Liver (tissue), 9 donors: ENCODE measurements around the gene MED26. TPM values are rescaled to one million over a fixed set of nuclear protein-coding genes. Genes with fewer than 3 reads are reported as not detected.

Experiments
- DNase-seq: peaks from one replicate; pipeline ENCODE4 v3.0.0-alpha.2; 2017; ENCODE audit warnings: low spot score
- H3K27ac ChIP-seq, 2 donors: one replicate each; pipeline ENCODE4 v1.7.0; 2013; ENCODE audit warnings: inconsistent platforms in 2 of 2, low read length in 2 of 2, control low read depth in 1 of 2, low read depth in 1 of 2, mild to moderate bottlenecking in 1 of 2
- H3K27me3 ChIP-seq, 4 donors: one replicate each; pipeline versions ENCODE4 v1.6.1 to v1.7.0; 2013; ENCODE audit warnings: low read length in 3 of 4, inconsistent platforms in 1 of 4, mild to moderate bottlenecking in 1 of 4, moderate library complexity in 1 of 4; ENCODE audit not compliant: control insufficient read depth in 4 of 4, insufficient read depth in 4 of 4
- H3K36me3 ChIP-seq, 4 donors: one replicate each; pipeline versions ENCODE4 v1.6.1 to v1.7.0; 2013; ENCODE audit warnings: low read length in 3 of 4, mild to moderate bottlenecking in 3 of 4, low read depth in 1 of 4, moderate library complexity in 1 of 4; ENCODE audit not compliant: control insufficient read depth in 4 of 4, insufficient read depth in 3 of 4
- H3K4me1 ChIP-seq, 4 donors: one replicate each; pipeline versions ENCODE4 v1.6.1 to v1.7.0; 2013; ENCODE audit warnings: low read length in 3 of 4, mild to moderate bottlenecking in 3 of 4, moderate library complexity in 1 of 4; ENCODE audit not compliant: control insufficient read depth in 4 of 4, insufficient read depth in 4 of 4
- H3K4me3 ChIP-seq, 3 donors: one replicate each; pipeline versions ENCODE4 v1.6.1 to v1.7.0; 2013; ENCODE audit warnings: low read length in 3 of 3, control low read depth in 1 of 3, low read depth in 1 of 3, mild to moderate bottlenecking in 1 of 3
- H3K9ac ChIP-seq, 2 donors: one replicate each; pipeline ENCODE4 v1.7.0; 2013; ENCODE audit warnings: low read length in 2 of 2, mild to moderate bottlenecking in 2 of 2, moderate library complexity in 2 of 2, control low read depth in 1 of 2, low read depth in 1 of 2
- H3K9me3 ChIP-seq, 4 donors: one replicate each; pipeline versions ENCODE4 v1.6.1 to v1.7.0; 2013; ENCODE audit warnings: low read length in 3 of 4; ENCODE audit not compliant: control insufficient read depth in 4 of 4
- EGR1 ChIP-seq, 2 donors: IDR thresholded peaks; 2 replicates each; pipeline ENCODE4 v1.6.1; 2016 to 2018; ENCODE audit warnings: antibody characterized with exemption in 2 of 2, low read depth in 2 of 2
- GABPA ChIP-seq, 2 donors: IDR thresholded peaks in 1 of 2; conservative IDR thresholded peaks in 1 of 2; 2 replicates each; pipeline ENCODE4 v1.6.1; 2016; ENCODE audit warnings: antibody characterized with exemption in 2 of 2, mild to moderate bottlenecking in 1 of 2, moderate library complexity in 1 of 2
- HNF4A ChIP-seq, 2 donors: conservative IDR thresholded peaks; 2 replicates each; pipeline ENCODE4 v1.6.1; 2016; ENCODE audit warnings: antibody characterized with exemption in 2 of 2, mild to moderate bottlenecking in 2 of 2
- HNF4G ChIP-seq: IDR thresholded peaks from 2 replicates; pipeline ENCODE4 v1.6.1; 2016; ENCODE audit warnings: antibody characterized with exemption
- REST ChIP-seq: IDR thresholded peaks from 2 replicates; pipeline ENCODE4 v1.6.1; 2016; ENCODE audit warnings: antibody characterized with exemption, mild to moderate bottlenecking
- WGBS: extraction: QIAGEN DNeasy Blood & Tissue Kit; methylation state at CpG from one replicate; pipeline ENCODE4 v1.1.7; 2013; 5-methylcytosine and 5-hydroxymethylcytosine counted together
- polyA plus RNA-seq, 2 donors: library from polyadenylated mRNA; stranded (reverse) in 1 of 2; unstranded in 1 of 2; fragments of 200-250 nt in 1 of 2; fragments of >200 nt in 1 of 2; fragmentation: Nextera tagmentation in 1 of 2; extraction: Ambion mirVana in 1 of 2; gene quantifications; one replicate each; pipeline versions ENCODE4 v1.2.1 to v1.2.3, GENCODE V29; 2013 to 2015
- total RNA-seq, 2 donors: library from RNA; depleted of rRNA; stranded (reverse); fragments of >200 nt; gene quantifications; one replicate each; pipeline ENCODE4 v1.2.3, GENCODE V29; 2014
- TF ChIP-seq, protein P1 (sequence below): IDR thresholded peaks from 2 replicates; pipeline ENCODE4 v1.6.1; 2016; ENCODE audit warnings: antibody characterized with exemption
- TF ChIP-seq, protein P2 (sequence below): fragments of 150-350 bp; IDR thresholded peaks from 2 replicates; pipeline ENCODE4 v1.5.1; 2017; ENCODE audit warnings: improper control_type of control experiment, low read depth, low read length; ENCODE audit not compliant: missing input control
- donor health status: healthy.
- donor health status: healthy.
- donor health status: healthy.
- donor health status: healthy.
- donor health status: healthy.

MED26 gene
- total and polyA plus RNA-seq, 4 donors = 1.5 to 3.8 (median 3.2) TPM

DNA sequence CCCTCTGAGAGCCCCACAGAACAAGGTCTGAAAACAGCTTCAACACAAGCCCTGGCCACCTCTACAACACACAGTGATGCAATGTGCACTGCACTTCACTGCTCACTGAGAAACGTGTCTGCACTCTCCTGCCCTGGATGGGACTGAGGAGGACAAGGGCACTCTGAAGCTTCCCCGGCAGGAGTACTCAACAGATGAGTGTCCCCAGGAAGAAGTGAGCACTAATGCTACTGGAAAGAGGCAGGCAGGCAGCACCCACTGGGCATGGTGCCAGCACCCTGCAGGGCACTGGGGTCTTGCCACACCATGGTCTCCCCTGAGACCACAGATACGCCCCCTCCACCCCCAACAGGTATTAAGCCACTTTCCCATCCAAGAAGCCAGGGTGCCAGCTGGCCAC, 38.1 kb downstream of the MED26 start:
- Histone ChIP-seq H3K27me3 (no peaks in the 10 kb centered on the region), H3K9me3 (no peaks in the 10 kb centered on the region), H3K27ac (no peak overlapping the region), H3K9ac (no peak overlapping the region), H3K4me1 (peaks cover 2 to 43% (median 22%) of the 10 kb centered on the region in 4 donors), H3K36me3 (no peaks in the 10 kb centered on the region), H3K4me3 (no peak overlapping the region)
- WGBS = 79% methylated on average over 3 of the region's 3 CpGs
- no peak for DNase-seq
- TF ChIP-seq REST = no peak
- TF ChIP-seq, protein P1, sequence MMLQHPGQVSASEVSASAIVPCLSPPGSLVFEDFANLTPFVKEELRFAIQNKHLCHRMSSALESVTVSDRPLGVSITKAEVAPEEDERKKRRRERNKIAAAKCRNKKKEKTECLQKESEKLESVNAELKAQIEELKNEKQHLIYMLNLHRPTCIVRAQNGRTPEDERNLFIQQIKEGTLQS = no peak
- TF ChIP-seq, protein P2, sequence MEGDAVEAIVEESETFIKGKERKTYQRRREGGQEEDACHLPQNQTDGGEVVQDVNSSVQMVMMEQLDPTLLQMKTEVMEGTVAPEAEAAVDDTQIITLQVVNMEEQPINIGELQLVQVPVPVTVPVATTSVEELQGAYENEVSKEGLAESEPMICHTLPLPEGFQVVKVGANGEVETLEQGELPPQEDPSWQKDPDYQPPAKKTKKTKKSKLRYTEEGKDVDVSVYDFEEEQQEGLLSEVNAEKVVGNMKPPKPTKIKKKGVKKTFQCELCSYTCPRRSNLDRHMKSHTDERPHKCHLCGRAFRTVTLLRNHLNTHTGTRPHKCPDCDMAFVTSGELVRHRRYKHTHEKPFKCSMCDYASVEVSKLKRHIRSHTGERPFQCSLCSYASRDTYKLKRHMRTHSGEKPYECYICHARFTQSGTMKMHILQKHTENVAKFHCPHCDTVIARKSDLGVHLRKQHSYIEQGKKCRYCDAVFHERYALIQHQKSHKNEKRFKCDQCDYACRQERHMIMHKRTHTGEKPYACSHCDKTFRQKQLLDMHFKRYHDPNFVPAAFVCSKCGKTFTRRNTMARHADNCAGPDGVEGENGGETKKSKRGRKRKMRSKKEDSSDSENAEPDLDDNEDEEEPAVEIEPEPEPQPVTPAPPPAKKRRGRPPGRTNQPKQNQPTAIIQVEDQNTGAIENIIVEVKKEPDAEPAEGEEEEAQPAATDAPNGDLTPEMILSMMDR = no peak

DNA sequence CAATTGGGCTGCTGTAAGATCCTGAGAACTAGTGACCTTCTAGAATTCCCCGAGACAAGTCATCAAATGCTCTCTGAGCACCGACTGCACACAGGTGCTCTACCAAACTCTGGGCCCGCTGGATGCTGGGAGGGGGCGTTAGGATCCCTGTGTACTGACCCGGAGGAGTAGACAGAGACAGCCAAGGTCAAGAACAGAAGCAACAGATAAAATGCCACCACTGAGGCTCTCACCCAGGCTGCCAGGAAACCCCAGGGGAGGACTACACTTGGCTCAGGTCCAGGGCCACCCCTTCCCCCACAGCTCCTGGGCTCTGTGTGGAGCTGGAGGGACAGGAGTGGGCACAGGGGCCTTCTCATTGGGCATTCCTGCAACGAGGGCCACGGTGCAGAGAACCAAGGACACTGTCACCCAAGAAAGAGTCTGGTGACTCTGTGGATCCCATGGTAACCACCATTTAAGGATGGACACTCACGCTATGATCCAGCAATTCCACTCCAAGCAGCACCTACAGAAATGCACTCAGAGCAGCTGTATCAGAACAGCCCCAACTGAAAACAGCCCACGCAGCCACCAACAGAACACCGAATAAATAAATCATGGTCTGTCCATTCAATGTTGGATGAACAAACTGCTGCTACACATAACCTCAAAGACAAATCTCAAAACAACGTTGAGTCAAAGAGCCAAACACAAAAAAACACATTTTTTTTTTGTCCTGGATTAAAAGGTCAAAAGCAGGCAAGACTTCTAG, 39.0 kb downstream of the MED26 start:
- Histone ChIP-seq H3K4me3 (no peak overlapping the region), H3K9me3 (no peaks in the 10 kb centered on the region), H3K27ac (no peak overlapping the region), H3K4me1 (peaks cover 6 to 47% (median 24%) of the 10 kb centered on the region in 4 donors), H3K27me3 (no peaks in the 10 kb centered on the region), H3K9ac (no peak overlapping the region), H3K36me3 (no peaks in the 10 kb centered on the region)
- TF ChIP-seq HNF4A (conservative IDR thresholded peaks at IDR 0.05) (no peak), HNF4G (no peak), GABPA (IDR thresholded peaks at IDR 0.05 in 1 of 2, conservative IDR thresholded peaks at IDR 0.05 in 1 of 2) (no peak), REST (no peak), EGR1 (IDR thresholded peaks at IDR 0.05; ENCODE audit: low read depth in 2 of 2) (no peak)
- TF ChIP-seq, protein P2 = no peak
- 84% methylated on average over 11 of the region's 11 CpGs for WGBS
- DNase-seq = no peak
